HG02642 (cell line): ENCODE data around the gene NECTIN4.

ENCODE experiments used
- ATAC-seq: cut with Tn5 transposase; IDR thresholded peaks from one replicate; pipeline ENCODE4 v1.9.1; 2021; ENCODE audit warnings: mild to moderate bottlenecking; ENCODE audit not compliant: unreplicated experiment, poor library complexity

The NECTIN4 gene

GRCh38 chr1:161083748-161084596 lies 5.4 kb downstream of the NECTIN4 start:
- ATAC-seq: no peak

- no peak for ATAC-seq
These were observed 6.2 kb downstream of the NECTIN4 start for GRCh38 chr1:161082996-161083747.

GRCh38 chr1:161082483-161082882 lies 6.9 kb downstream of the NECTIN4 start:
- ATAC-seq: no peak

GRCh38 chr1:161081519-161081918 lies 7.8 kb downstream of the NECTIN4 start:
- no peak for ATAC-seq

GRCh38 chr1:161080441-161081405 lies 8.6 kb downstream of the NECTIN4 start:
- no peak for ATAC-seq

GRCh38 chr1:161079436-161080110 lies 9.8 kb downstream of the NECTIN4 start:
- no peak for ATAC-seq

- no peak for ATAC-seq
These were observed 11.9 kb downstream of the NECTIN4 start for GRCh38 chr1:161077426-161077825.

- ATAC-seq: no peak
These were observed 12.9 kb downstream of the NECTIN4 start for GRCh38 chr1:161076410-161076809.

- ATAC-seq: no peak
These were observed 14.5 kb downstream of the NECTIN4 start for GRCh38 chr1:161074676-161075368.

GRCh38 chr1:161073474-161074121 lies 15.8 kb downstream of the NECTIN4 start:
- ATAC-seq: no peak

GRCh38 chr1:161072751-161073449 lies 16.5 kb downstream of the NECTIN4 start:
- ATAC-seq: no peak

- ATAC-seq: no peak
These were observed 17.4 kb downstream of the NECTIN4 start for GRCh38 chr1:161071886-161072371.

GRCh38 chr1:161070761-161071160 lies 18.6 kb downstream of the NECTIN4 start:
- no peak for ATAC-seq

- ATAC-seq: peak; percentile 80
These were observed 19.6 kb downstream of the NECTIN4 start, which contains the start of gene ARHGAP30 for GRCh38 chr1:161069731-161070270. Gene ARHGAP30 (minus strand): TSS chr1:161069891. CDS start chr1:161069624, 267 bp downstream.

GRCh38 chr1:161069241-161069640 lies 20.1 kb downstream of the NECTIN4 start:
- peak; percentile 11 for ATAC-seq

GRCh38 chr1:161068306-161069234 lies 20.8 kb downstream of the NECTIN4 start:
- ATAC-seq: peak; percentile 56

GRCh38 chr1:161066694-161067093 lies 22.7 kb downstream of the NECTIN4 start:
- ATAC-seq: no peak
